ENCODE results near the gene XRCC5. TPM values are rescaled to one million over a fixed set of nuclear protein-coding genes. Genes with fewer than 3 reads are reported as not detected.

XRCC5 gene
- total RNA-seq, 6 experiments from 2014 or later: 92.0 to 131 (median 106) TPM

- Histone ChIP-seq H3K4me3 (no peak overlapping the region), H3K9me3 (no peaks in the 10 kb centered on the region), H3K27ac (no peak overlapping the region), H3K27me3 (no peaks in the 10 kb centered on the region), H3K4me1 (peaks cover 0 to 6% (median 1%) of the 10 kb centered on the region in 4 donors), H3K36me3 (peaks cover 0 to 86% (median 28%) of the 10 kb centered on the region in 4 donors)
- ATAC-seq: no peak
- intact Hi-C loops (cut with DNase I): no loop called here
- DNase-seq: no peak
- TF ChIP-seq POLR2A (IDR thresholded peaks at IDR 0.05): no peak
- no peak for TF ChIP-seq CTCF (IDR thresholded peaks at IDR 0.05)
- 93% methylated on average over 4 of the region's 4 CpGs for WGBS (ENCODE audit: insufficient coverage, low coverage, low lambda C conversion rate, missing lambda C conversion rate)
Measured at GRCh38 chr2:216194561-216194960, 85.4 kb downstream of the XRCC5 start.

GRCh38 chr2:216195565-216196029, 86.4 kb downstream of the XRCC5 start:
- Histone ChIP-seq H3K36me3 (peaks cover 0 to 88% (median 30%) of the 10 kb centered on the region in 4 donors), H3K27ac (no peak overlapping the region), H3K4me3 (no peak overlapping the region), H3K27me3 (no peaks in the 10 kb centered on the region), H3K4me1 (no peaks in the 10 kb centered on the region), H3K9me3 (no peaks in the 10 kb centered on the region)
- no peak for ATAC-seq
- WGBS (ENCODE audit: insufficient coverage, low coverage, low lambda C conversion rate, missing lambda C conversion rate): 90% methylated on average over 4 of the region's 4 CpGs
- TF ChIP-seq CTCF (IDR thresholded peaks at IDR 0.05): no peak
- TF ChIP-seq POLR2A (IDR thresholded peaks at IDR 0.05): no peak
- DNase-seq: no peak
- intact Hi-C loops (cut with DNase I): no loop called here

- H3K27me3 ChIP-seq: no peaks in the 10 kb centered on the region
- no peaks in the 10 kb centered on the region for H3K9me3 ChIP-seq
- peaks cover 0 to 93% (median 51%) of the 10 kb centered on the region in 4 donors for H3K36me3 ChIP-seq
- DNase-seq: no peak
- H3K4me3 ChIP-seq: no peak overlapping the region
- H3K4me1 ChIP-seq: no peaks in the 10 kb centered on the region
- TF ChIP-seq CTCF (IDR thresholded peaks at IDR 0.05) (no peak), POLR2A (IDR thresholded peaks at IDR 0.05) (no peak)
- no peak for ATAC-seq
- no peak overlapping the region for H3K27ac ChIP-seq
- intact Hi-C loops (cut with DNase I): no loop called here
- 93% methylated on average over 3 of the region's 3 CpGs for WGBS (ENCODE audit: insufficient coverage, low coverage, low lambda C conversion rate, missing lambda C conversion rate)
Measured at GRCh38 chr2:216201692-216202306, 92.7 kb downstream of the XRCC5 start.

- ATAC-seq (no peak), DNase-seq (no peak)
- TF ChIP-seq POLR2A (IDR thresholded peaks at IDR 0.05) (no peak), CTCF (IDR thresholded peaks at IDR 0.05) (no peak)
- no peak overlapping the region for H3K27ac ChIP-seq
- H3K36me3 ChIP-seq: peaks cover 0 to 93% (median 52%) of the 10 kb centered on the region in 4 donors
- no peaks in the 10 kb centered on the region for H3K27me3 ChIP-seq
- no peak overlapping the region for H3K4me3 ChIP-seq
- 91% methylated on average over 3 of the region's 3 CpGs for WGBS (ENCODE audit: insufficient coverage, low coverage, low lambda C conversion rate, missing lambda C conversion rate)
- intact Hi-C loops (cut with DNase I): no loop called here
- no peaks in the 10 kb centered on the region for H3K4me1 ChIP-seq
- H3K9me3 ChIP-seq: no peaks in the 10 kb centered on the region
Measured at GRCh38 chr2:216202626-216203250, 93.6 kb downstream of the XRCC5 start.
